ENCODE data around the gene DCLRE1B. TPM values are rescaled to one million over a fixed set of nuclear protein-coding genes. Genes with fewer than 3 reads are reported as not detected.
A peak's percentile ranks its signal among the peaks of the same experiment; 100 is the strongest.

The DCLRE1B gene
- 1 to 10 TPM; 4.2 to 6.0 (median 5.2) TPM for total RNA-seq
- long read RNA-seq, donor 1, partial matches to known transcripts = 0 of 4 reads
- long read RNA-seq, donor 1, other reads (novel, unspliced or antisense) = 1 of 4 reads
- long read RNA-seq, donor 2, partial matches to known transcripts = 1 of 2 reads
- long read RNA-seq, donor 2, other reads (novel, unspliced or antisense) = 0 of 2 reads

DNA sequence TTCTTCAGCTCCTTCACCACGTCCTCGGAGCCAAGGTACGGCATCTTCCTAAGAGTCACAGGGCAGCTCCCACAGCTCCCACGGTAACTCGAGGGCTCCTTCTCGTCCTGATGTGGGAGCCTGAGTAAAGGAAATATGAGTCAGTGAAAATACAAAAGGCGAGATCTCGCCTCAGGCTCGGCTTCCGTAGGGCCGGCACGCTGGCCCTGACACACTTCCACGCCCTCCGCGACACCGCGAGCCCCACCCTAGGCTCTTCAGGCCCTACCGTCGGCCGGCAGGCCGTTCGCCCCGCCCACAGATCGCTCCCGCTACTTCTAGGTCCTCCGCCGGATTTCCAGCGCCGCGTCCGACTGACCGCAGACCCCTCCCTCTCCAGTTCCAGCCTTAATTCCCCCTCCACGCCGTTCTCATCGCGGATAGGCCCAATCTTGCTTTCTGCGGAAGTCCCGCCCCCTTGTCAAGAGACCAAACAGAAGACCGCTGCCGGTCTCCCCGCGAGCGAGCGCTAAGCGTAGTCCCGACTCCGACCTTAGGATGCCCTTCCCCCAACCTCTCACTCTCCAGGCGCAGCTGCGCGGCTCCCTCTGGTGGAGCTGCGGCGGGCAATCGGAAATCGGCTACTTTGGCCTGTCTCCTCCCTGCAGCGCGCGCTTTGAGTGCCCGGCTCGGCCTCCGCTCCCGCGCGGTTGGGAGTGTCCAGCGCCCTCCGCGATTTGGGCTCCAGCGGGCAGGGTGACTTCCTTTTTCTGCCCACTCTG is at the start of gene DCLRE1B, which contains the start of gene AP4B1:
TSS of gene DCLRE1B (plus strand) at position 653 of the 761 bp plus-strand sequence. CDS start 261 bp downstream, outside the sequence.
TSS of gene AP4B1 (minus strand) at position 126 of the 761 bp plus-strand sequence. CDS start at position 44, 82 bp downstream.
- Histone ChIP-seq H3K4me1 (ENCODE audit: low read depth) (peaks cover 49% of the 10 kb centered on the region), H3K36me3 (ENCODE audit: low read depth) (peaks cover 8% of the 10 kb centered on the region), H3K4me3 (peak within 1 kb of the TSS; percentile 54), H3K9me3 (no peaks in the 10 kb centered on the region)
- TF ChIP-seq, protein P1, sequence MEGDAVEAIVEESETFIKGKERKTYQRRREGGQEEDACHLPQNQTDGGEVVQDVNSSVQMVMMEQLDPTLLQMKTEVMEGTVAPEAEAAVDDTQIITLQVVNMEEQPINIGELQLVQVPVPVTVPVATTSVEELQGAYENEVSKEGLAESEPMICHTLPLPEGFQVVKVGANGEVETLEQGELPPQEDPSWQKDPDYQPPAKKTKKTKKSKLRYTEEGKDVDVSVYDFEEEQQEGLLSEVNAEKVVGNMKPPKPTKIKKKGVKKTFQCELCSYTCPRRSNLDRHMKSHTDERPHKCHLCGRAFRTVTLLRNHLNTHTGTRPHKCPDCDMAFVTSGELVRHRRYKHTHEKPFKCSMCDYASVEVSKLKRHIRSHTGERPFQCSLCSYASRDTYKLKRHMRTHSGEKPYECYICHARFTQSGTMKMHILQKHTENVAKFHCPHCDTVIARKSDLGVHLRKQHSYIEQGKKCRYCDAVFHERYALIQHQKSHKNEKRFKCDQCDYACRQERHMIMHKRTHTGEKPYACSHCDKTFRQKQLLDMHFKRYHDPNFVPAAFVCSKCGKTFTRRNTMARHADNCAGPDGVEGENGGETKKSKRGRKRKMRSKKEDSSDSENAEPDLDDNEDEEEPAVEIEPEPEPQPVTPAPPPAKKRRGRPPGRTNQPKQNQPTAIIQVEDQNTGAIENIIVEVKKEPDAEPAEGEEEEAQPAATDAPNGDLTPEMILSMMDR (IDR thresholded peaks at IDR 0.05) = peak; percentile 46
- intact Hi-C loops (cut with DNase I, micrococcal nuclease) = no loop called here
- DNase-seq (peak; percentile 98 to 100 (median 98)), ATAC-seq (peak; percentile 93)

DNA sequence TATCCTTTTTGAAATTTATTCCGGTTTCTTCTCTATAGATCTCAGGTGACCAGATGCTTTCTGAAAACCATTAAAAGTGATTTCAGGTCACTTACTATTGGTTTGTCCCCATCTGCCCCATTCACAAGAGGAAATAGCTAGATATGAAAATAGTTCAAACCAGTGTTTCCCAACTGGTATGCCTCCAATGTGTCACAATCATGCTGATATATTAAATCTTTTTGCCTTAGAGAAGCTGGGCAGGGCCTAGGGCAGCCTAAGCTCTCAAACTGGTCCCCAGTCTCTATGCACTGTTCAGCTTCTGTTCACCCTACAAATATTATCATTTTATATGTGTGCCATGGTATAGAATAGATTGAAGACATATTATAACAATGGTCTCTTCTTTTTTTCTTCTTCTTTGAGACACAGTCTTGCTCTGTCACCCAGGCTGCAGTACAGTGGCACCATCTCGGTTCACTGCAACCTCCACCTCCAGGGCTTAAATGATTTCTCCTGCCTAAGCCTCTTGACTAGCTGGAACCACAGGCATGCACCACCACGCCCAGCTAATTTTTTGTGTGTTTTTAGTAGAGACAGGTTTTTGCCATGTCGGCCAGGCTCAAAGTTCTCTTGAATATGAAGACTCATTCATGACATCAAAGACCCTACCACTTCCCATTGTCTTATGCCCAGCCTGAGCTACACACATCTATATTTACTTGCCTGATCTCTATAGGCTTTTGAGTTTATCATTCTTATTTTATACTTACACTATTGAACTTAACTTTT is 49.3 kb upstream of the DCLRE1B start:
- Histone ChIP-seq H3K4me1 (ENCODE audit: low read depth) (no peaks in the 10 kb centered on the region), H3K9me3 (no peaks in the 10 kb centered on the region), H3K4me3 (no peak overlapping the region), H3K36me3 (ENCODE audit: low read depth) (no peaks in the 10 kb centered on the region)
- no peak for ATAC-seq
- TF ChIP-seq, protein P1 (IDR thresholded peaks at IDR 0.05) = no peak
- intact Hi-C loops (cut with DNase I, micrococcal nuclease) = no loop called here
- DNase-seq = no peak

DNA sequence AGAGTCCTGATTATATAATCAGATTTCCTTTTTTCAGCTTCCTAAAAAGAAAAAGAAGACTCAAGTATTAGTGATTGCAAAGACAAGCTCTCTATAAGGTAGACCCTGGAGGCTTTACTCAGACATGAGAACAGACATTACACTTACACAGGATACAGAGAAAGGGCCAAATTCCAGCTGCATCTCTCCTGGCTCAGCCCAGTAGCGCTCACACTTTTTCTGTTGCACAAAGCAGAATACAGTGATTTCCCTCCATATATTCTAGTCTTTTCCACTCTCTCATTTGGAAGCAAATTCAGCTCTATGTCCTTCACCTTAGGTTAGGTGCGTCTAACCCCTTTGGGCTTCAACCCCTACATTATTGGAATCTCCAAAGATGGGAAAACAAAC is 48.7 kb upstream of the DCLRE1B start:
- no peak for DNase-seq
- Histone ChIP-seq H3K36me3 (ENCODE audit: low read depth) (no peaks in the 10 kb centered on the region), H3K9me3 (no peaks in the 10 kb centered on the region), H3K4me3 (no peak overlapping the region), H3K4me1 (ENCODE audit: low read depth) (no peaks in the 10 kb centered on the region)
- ATAC-seq = no peak
- intact Hi-C loops (cut with DNase I, micrococcal nuclease) = no loop called here
- TF ChIP-seq, protein P1 (IDR thresholded peaks at IDR 0.05) = no peak

DNA sequence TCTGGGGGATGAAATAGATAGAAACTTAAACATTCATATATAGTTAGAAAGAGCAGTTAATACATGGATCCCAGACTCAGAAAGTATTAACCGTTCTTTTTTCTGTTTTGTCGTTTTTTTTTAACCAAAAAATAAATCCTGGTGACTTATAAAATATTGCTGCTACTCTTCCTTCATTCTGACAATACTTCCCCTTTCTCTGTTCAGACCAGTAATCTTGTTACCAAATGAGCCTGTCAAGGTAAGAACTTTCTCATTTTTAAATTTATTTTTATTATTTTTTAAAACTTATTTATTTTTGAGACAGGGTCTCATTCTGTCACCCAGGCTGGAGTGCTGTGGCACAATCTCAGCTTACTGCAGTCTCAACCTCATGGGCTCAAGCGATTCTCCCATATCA is 47.4 kb upstream of the DCLRE1B start:
- intact Hi-C loops (cut with DNase I, micrococcal nuclease) = no loop called here
- H3K36me3 ChIP-seq (ENCODE audit: low read depth) = no peaks in the 10 kb centered on the region
- DNase-seq = no peak
- TF ChIP-seq, protein P1 (IDR thresholded peaks at IDR 0.05) = no peak
- no peak for ATAC-seq
- H3K4me3 ChIP-seq = no peak overlapping the region
- no peaks in the 10 kb centered on the region for H3K9me3 ChIP-seq
- no peaks in the 10 kb centered on the region for H3K4me1 ChIP-seq (ENCODE audit: low read depth)

DNA sequence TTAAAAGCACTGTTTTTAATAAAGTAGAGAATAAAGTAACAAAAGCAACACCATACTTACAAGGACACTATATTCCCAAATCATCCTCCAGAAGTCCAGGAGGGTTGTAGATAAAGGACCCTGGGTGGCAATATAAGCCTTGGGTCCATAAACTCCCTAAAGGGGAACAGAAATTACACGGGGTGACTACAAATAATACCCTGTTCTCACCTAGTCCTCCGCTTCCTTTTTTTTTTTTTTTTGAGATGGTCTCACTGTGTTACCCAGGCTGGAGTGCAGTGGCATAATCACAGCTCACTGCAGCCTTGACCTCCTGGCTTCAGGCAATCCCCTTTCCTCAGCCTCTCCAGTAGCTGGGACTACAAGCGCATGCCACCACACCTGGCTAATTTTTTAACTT is 46.7 kb upstream of the DCLRE1B start:
- Histone ChIP-seq H3K4me3 (no peak overlapping the region), H3K4me1 (ENCODE audit: low read depth) (no peaks in the 10 kb centered on the region), H3K36me3 (ENCODE audit: low read depth) (no peaks in the 10 kb centered on the region), H3K9me3 (no peaks in the 10 kb centered on the region)
- peak; percentile 45 for ATAC-seq
- intact Hi-C loops (cut with DNase I, micrococcal nuclease) = no loop called here
- DNase-seq = no peak
- TF ChIP-seq, protein P1 (IDR thresholded peaks at IDR 0.05) = no peak

Data from mucosa of descending colon (tissue), 3 donors.